Right lobe of liver (tissue), 6 donors: ENCODE data around the gene TMEM244. TPM values are rescaled to one million over a fixed set of nuclear protein-coding genes. Genes with fewer than 3 reads are reported as not detected.
"Not testable (repeated sequence)": the region's sequence is repeated elsewhere in the genome, so short reads cannot be mapped to it uniquely, and the experiment has no call there.

ENCODE experiments used
- ATAC-seq, 4 donors: fragments of 200-7000 bp; cut with Tn5 transposase; one replicate each; pipeline ENCODE4 v1.9.1; 2020; ENCODE audit warnings: mild to moderate bottlenecking in 4 of 4, moderate library complexity in 4 of 4
- DNase-seq, 3 donors: peaks; one replicate each; pipeline ENCODE4 v3.0.0-alpha.2; 2020
- H3K27ac ChIP-seq, 3 donors: fragments of 200-600 bp; one replicate each; pipeline ENCODE4 v1.8.0; 2022
- H3K27me3 ChIP-seq, 2 donors: fragments of 200-600 bp; one replicate each; pipeline ENCODE4 v1.8.0; 2022
- H3K36me3 ChIP-seq, 4 donors: fragments of 200-600 bp; sonication (generic) in 1 of 4; one replicate each; pipeline versions ENCODE4 v1.5.1 to v1.8.0; 2017 to 2022; ENCODE audit warnings: control low read depth in 1 of 4
- H3K4me1 ChIP-seq, 4 donors: fragments of 200-600 bp; sonication (generic) in 1 of 4; one replicate each; pipeline versions ENCODE4 v1.5.1 to v1.8.0; 2017 to 2022; ENCODE audit warnings: control low read depth in 1 of 4
- H3K4me3 ChIP-seq, 3 donors: fragments of 200-600 bp; one replicate each; pipeline ENCODE4 v1.8.0; 2022
- H3K9me3 ChIP-seq, 4 donors: fragments of 200-600 bp; sonication (generic) in 1 of 4; one replicate each; pipeline versions ENCODE4 v1.5.1 to v1.8.0; 2017 to 2022; ENCODE audit warnings: control low read depth in 1 of 4
- CTCF ChIP-seq, 4 donors: fragments of 200-600 bp in 3 of 4; fragments of 450-650 bp in 1 of 4; IDR thresholded peaks; one replicate each; pipeline versions ENCODE4 v1.5.1 to v1.8.0; 2016 to 2022; ENCODE audit warnings: antibody characterized with exemption in 4 of 4, mild to moderate bottlenecking in 2 of 4
- POLR2A ChIP-seq: fragments of 450-650 bp; IDR thresholded peaks from one replicate; pipeline ENCODE4 v1.6.1; 2017; ENCODE audit warnings: antibody characterized with exemption, mild to moderate bottlenecking
- WGBS: methylation state at CpG from one replicate; pipeline ENCODE4 v1.1.6; 2018; ENCODE audit warnings: low coverage, low lambda C conversion rate; ENCODE audit not compliant: insufficient coverage; ENCODE audit errors: missing lambda C conversion rate; 5-methylcytosine and 5-hydroxymethylcytosine counted together
- intact Hi-C, 2 donors: fragments of 100-400 bp; cut with DNase I; formaldehyde crosslinking; loops; one replicate each; pipeline versions ENCODE4 v1.11.2 to v1.14.1; 2022
- total RNA-seq, 6 experiments: library from RNA; depleted of rRNA in 2 of 6; stranded (reverse); fragments of >200 nt in 2 of 6; fragmentation: NEBNext Ultra II Directional in 3 of 6; extraction: Animal tissue kit (Norgen Biotek cat#: 25700) in 3 of 6; gene quantifications; one replicate each; pipeline versions ENCODE4 v1.1.0 to v1.2.4, GENCODE V29; 2016 to 2023
- donor health status: DM: no; HTN: yes; CAD: no.
- donor health status: DM: no; HTN: no; CAD: no.
- donor health status: DM: no; HTN: no; CAD: no.
- donor health status: DM: no; HTN: yes; CAD: no.
- donor health status: DM: no; HTN: yes; CAD: no.

TMEM244 gene
- total RNA-seq, 6 experiments from 2014 or later: not detected

GRCh38 chr6:129817332-129817731, 43.8 kb downstream of the TMEM244 start:
- TF ChIP-seq POLR2A (no peak), CTCF (IDR thresholded peaks at IDR 0.05) (no peak)
- Histone ChIP-seq H3K36me3 (no peaks in the 10 kb centered on the region), H3K9me3 (no peaks in the 10 kb centered on the region), H3K27me3 (no peaks in the 10 kb centered on the region), H3K4me1 (peaks cover 0 to 16% (median 3%) of the 10 kb centered on the region in 4 donors), H3K4me3 (no peak overlapping the region), H3K27ac (no peak overlapping the region)
- 25% methylated on average over 3 of the region's 3 CpGs for WGBS
- no peak for DNase-seq
- ATAC-seq: peak; percentile 28 to 71 (median 42)
- intact Hi-C loops: no loop called here

GRCh38 chr6:129812145-129812777, 48.9 kb downstream of the TMEM244 start:
- peak; percentile 64 to 85 (median 78) for ATAC-seq
- peaks cover 0 to 14% (median 6%) of the 10 kb centered on the region in 4 donors for H3K4me1 ChIP-seq
- H3K4me3 ChIP-seq: no peak overlapping the region
- whole genome bisulfite sequencing: 49% methylated on average over 2 of the region's 2 CpGs
- no peak for DNase-seq
- intact Hi-C loops: no loop called here
- H3K9me3 ChIP-seq: no peaks in the 10 kb centered on the region
- no peak overlapping the region for H3K27ac ChIP-seq
- H3K27me3 ChIP-seq: no peaks in the 10 kb centered on the region
- TF ChIP-seq CTCF (IDR thresholded peaks at IDR 0.05) (no peak), POLR2A (no peak)
- H3K36me3 ChIP-seq: no peaks in the 10 kb centered on the region

GRCh38 chr6:129807141-129807540, 54.0 kb downstream of the TMEM244 start:
- DNase-seq, H3K4me3 ChIP-seq, H3K4me1 ChIP-seq, H3K27ac ChIP-seq, intact Hi-C loops, H3K9me3 ChIP-seq, H3K27me3 ChIP-seq, ATAC-seq, H3K36me3 ChIP-seq: not testable (repeated sequence)
- 73% methylated on average over 2 of the region's 2 CpGs for WGBS

GRCh38 chr6:129802920-129803319, 58.2 kb downstream of the TMEM244 start:
- DNase-seq, H3K27me3 ChIP-seq, ATAC-seq, H3K9me3 ChIP-seq, H3K36me3 ChIP-seq, H3K27ac ChIP-seq, H3K4me1 ChIP-seq, intact Hi-C loops, H3K4me3 ChIP-seq: not testable (repeated sequence)

GRCh38 chr6:129801909-129802308, 59.2 kb downstream of the TMEM244 start:
- intact Hi-C loops: no loop called here
- 71% methylated on average over 3 of the region's 4 CpGs for WGBS
- Histone ChIP-seq H3K36me3 (no peaks in the 10 kb centered on the region), H3K27me3 (no peaks in the 10 kb centered on the region), H3K4me1 (no peaks in the 10 kb centered on the region), H3K9me3 (no peaks in the 10 kb centered on the region), H3K4me3 (no peak overlapping the region), H3K27ac (no peak overlapping the region)
- no peak for ATAC-seq
- TF ChIP-seq POLR2A (no peak), CTCF (IDR thresholded peaks at IDR 0.05) (no peak)
- no peak for DNase-seq
